Measurements from ENCODE around the gene SOX5.
"Not testable (repeated sequence)": the region's sequence is repeated elsewhere in the genome, so short reads cannot be mapped to it uniquely, and the experiment has no call there.

Gene SOX5

GRCh38 chr12:23510484-23510883 is 439.0 kb downstream of the SOX5 start:
- no peak for TF ChIP-seq CTCF (IDR thresholded peaks at IDR 0.05; ENCODE audit: low read depth, low read length)
- no peak overlapping the region for H3K4me3 ChIP-seq (ENCODE audit: low read depth, low read length)

GRCh38 chr12:23509832-23510231 is 439.6 kb downstream of the SOX5 start:
- not testable (repeated sequence) for H3K4me3 ChIP-seq (ENCODE audit: low read depth, low read length)

- H3K4me3 ChIP-seq (ENCODE audit: low read depth, low read length) = not testable (repeated sequence)
Observed at GRCh38 chr12:23507785-23508184, 441.7 kb downstream of the SOX5 start.

GRCh38 chr12:23505736-23506135 is 443.7 kb downstream of the SOX5 start:
- H3K4me3 ChIP-seq (ENCODE audit: low read depth, low read length) = not testable (repeated sequence)

GRCh38 chr12:23504641-23505399 is 444.6 kb downstream of the SOX5 start:
- H3K4me3 ChIP-seq (ENCODE audit: low read depth, low read length) = no peak overlapping the region
- no peak for TF ChIP-seq CTCF (IDR thresholded peaks at IDR 0.05; ENCODE audit: low read depth, low read length)

- TF ChIP-seq CTCF (IDR thresholded peaks at IDR 0.05; ENCODE audit: low read depth, low read length) = no peak
Observed at GRCh38 chr12:23504043-23504442, 445.4 kb downstream of the SOX5 start.

GRCh38 chr12:23503544-23503943 is 445.9 kb downstream of the SOX5 start:
- H3K4me3 ChIP-seq (ENCODE audit: low read depth, low read length) = no peak overlapping the region
- no peak for TF ChIP-seq CTCF (IDR thresholded peaks at IDR 0.05; ENCODE audit: low read depth, low read length)

More at GRCh38 chr12:23504043-23504442, 445.4 kb downstream of the SOX5 start:
- no peak overlapping the region for H3K4me3 ChIP-seq (ENCODE audit: low read depth, low read length)

- no peak for TF ChIP-seq CTCF (IDR thresholded peaks at IDR 0.05; ENCODE audit: low read depth, low read length)
Observed at GRCh38 chr12:23502259-23502658, 447.2 kb downstream of the SOX5 start.

GRCh38 chr12:23495472-23495871 is 454.0 kb downstream of the SOX5 start:
- no peak overlapping the region for H3K4me3 ChIP-seq (ENCODE audit: low read depth, low read length)
- no peak for TF ChIP-seq CTCF (IDR thresholded peaks at IDR 0.05; ENCODE audit: low read depth, low read length)

More at GRCh38 chr12:23502259-23502658, 447.2 kb downstream of the SOX5 start:
- no peak overlapping the region for H3K4me3 ChIP-seq (ENCODE audit: low read depth, low read length)
